HG03135 (cell line): ENCODE results near the gene HOXA3.

Experiments
- ATAC-seq: cut with Tn5 transposase; IDR thresholded peaks from one replicate; pipeline ENCODE4 v1.9.1; 2021; ENCODE audit warnings: mild to moderate bottlenecking, moderate library complexity; ENCODE audit not compliant: unreplicated experiment

HOXA3 gene

GRCh38 chr7:27179503-27180430 lies 27.4 kb upstream of the HOXA3 start:
- ATAC-seq: no peak

GRCh38 chr7:27179030-27179429 lies 26.6 kb upstream of the HOXA3 start:
- ATAC-seq: no peak

- ATAC-seq: no peak
Observed at GRCh38 chr7:27178366-27178765, 26.0 kb upstream of the HOXA3 start.

DNA sequence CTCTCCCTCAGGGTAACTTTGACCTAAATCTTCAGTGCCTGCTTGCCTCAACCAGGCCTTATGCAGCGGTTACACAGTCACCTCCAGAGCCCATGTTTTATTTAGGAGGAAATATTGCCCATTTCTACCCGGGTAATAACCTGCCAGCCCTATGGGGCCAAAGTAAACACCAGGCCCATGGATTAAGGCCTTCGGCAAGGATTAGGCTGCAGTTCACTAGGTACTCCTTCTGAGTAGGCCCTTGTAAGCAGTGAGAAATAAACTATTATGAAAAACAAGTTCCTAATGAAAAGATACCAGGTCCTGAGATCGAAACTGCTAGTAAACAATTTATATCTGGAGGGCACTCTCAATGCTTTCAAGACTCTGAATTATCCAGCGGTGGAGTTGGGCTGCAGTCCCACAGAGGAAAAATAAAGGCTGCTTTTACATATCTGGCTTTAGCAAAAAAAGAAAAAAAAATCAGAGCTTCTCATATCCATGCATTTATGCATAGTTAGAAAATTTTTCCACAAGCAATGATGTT lies 25.5 kb upstream of the HOXA3 start:
- no peak for ATAC-seq

DNA sequence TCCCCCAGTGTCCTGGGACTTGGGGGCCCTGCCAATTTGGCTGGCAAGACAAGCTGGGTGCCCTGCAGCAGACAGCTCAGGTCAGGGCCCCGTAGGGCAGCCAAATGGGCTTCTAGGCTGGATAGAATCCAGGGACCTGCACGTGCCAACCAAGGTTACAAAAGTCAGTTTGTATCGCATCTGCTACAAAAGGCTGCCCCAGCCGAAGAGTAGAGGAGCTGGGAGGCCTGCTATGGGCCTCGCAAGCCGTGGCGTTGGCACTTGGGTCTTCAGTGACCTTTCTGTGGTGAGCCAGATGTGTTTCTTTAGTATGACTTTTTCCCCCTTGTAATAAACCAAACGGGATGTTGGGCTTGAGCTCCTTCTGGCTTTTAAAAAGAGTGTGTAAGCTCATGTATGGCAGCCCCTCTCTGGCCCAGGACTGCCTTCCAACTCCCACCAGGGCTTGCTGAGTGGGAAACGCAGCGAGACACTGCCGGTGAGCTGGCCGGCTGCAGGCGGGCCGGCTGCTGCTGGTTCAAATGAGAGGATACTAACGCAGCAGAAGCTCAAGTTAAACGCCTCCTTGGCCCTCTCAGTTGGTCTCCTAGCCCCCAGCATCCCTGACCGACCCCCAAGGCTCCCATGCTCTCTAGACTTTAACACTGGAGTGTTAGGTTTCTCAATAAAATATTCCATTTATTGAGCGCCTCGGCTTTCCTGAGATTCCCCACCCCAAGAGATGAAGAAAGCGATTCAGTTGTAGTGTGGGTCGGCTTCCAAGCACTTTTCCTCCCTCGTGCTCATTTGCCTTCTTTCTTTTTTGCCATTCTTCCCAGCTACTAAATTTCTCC lies 24.8 kb upstream of the HOXA3 start:
- no peak for ATAC-seq

DNA sequence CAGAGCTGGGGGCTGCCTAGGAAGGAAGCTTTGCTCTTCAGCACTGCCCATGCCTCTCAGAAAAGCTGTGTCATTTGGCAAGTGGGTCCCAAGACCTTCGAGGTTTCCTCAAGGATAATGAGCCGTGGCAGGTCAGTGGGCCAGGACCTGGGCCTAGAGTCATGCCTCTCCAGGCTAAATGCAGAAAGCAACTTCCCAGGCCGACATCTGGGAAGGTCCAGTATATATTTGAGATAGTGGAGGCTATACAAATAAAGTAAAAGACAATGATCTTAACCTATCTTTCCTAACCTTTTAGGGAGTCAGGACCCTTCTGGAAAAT lies 24.1 kb upstream of the HOXA3 start:
- ATAC-seq: no peak

- no peak for ATAC-seq
Observed at GRCh38 chr7:27175626-27176523, 23.5 kb upstream of the HOXA3 start.

DNA sequence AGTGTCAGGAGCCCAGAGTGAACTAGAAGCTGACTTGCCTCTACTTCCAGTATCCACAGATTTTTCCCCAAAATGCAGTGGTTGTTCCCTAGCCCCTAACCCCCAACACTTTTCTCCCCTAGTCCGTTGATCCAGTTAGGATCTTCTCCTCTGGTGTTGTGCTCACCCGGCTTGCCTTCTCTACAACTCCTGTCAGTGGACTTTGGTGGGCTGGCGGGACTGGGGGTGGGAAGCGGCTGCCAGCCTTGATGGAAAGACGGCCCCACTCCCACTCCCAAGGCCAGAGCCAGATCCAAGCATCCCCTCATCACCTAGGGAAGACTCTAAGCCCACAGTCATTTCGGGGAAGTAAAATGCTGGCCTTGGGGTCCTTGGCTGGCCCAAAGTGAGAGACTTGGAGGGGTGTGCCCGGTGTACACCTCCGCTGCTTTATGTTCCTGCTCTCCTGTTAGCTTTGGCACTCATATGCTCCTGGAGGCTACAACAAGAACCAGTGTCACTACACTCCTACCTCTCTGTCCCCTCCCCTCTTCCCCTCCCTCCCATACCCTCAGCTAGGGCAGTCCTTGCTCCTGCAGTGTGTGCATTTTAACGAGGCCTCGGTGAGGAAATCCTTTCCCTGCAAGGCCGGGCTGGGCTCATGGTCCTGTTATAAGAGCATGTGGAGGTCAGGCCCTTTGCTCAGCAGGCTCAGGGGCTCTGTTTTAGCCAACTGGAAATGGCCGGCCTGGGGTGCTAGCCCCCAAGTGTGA lies 22.7 kb upstream of the HOXA3 start:
- no peak for ATAC-seq

- no peak for ATAC-seq
Observed at GRCh38 chr7:27173956-27174873, 21.8 kb upstream of the HOXA3 start, which contains the start of gene HOXA10. HOXA10 (minus strand) TSS chr7:27174320; CDS start chr7:27174306, 14 bp downstream.

DNA sequence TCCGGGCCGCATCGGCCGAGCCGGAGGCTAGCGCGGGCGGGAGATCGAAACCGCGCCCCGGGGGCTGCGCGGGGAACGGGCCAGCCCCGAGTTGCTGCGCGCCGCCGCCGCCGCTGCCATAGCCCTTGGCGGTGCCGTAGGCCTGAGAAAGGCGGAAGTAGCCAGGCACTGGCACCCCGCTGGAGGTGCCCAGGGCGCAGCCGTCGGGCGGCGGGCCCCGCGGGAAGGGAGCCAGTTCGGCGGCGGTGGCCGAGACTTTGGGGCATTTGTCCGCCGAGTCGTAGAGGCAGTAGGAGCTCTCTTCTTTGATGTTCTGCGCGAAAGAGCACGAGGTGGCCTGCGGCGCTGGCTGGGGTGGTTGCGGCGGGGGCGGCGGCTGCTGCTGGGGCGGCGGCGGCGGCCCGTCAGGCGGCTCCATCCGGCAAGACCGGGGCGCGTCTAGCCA lies 21.1 kb upstream of the HOXA3 start:
- no peak for ATAC-seq

DNA sequence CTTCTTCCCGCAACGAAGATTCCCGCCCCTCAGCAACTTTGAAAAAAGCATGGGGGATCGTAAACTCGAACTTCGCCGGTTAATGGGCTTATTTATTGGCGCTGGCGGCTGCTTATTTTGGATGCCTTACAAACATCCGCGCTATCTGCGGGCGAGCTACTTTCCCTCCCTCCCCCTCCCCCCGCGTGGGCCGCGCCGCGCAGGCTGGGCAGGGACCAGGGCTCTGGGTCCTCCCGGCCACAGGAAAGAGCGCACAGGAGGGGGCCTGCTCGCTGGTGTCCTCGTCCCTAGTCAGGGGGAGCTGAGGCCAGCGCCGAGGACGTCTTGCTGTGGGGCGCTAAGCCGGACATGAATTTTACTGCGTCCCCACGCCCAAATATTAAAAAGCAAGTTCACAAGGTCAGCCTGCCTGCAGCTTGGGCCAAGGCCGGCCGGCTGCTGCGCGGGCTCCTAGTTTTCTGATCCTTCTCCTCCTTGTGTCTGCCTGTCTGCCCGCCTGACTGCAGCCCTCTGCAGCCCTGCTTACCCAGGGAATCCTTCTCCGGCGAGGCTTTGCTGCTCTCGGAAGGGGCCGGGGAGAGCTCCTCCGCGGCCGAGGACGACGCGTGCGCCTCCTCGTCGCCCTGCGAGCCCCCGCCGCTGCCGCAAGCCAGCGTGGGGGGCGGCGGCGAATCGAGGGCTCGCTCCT lies 20.6 kb upstream of the HOXA3 start:
- no peak for ATAC-seq

DNA sequence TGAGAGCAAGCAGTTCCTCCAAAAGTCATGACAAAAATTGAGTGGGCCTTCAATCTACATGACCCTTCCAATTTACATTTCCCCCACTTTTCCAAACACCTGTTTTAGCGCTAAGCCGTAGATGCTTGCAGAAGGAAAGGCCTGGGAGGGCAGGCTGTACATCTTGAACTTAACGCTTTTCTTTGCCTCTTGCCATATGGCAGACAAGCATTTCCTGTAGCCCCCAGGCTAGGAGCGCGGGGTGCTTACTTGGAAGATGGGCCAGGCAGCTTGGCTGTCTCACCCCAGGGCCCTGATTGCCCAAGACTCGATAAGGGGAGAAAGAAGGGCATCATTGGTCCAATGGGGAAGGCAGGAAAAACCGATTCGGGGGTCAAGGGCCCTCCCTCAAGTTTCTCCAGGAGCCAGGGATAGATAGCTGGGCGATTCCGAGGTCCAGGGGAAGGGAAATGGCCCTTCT lies 20.0 kb upstream of the HOXA3 start:
- ATAC-seq: no peak

DNA sequence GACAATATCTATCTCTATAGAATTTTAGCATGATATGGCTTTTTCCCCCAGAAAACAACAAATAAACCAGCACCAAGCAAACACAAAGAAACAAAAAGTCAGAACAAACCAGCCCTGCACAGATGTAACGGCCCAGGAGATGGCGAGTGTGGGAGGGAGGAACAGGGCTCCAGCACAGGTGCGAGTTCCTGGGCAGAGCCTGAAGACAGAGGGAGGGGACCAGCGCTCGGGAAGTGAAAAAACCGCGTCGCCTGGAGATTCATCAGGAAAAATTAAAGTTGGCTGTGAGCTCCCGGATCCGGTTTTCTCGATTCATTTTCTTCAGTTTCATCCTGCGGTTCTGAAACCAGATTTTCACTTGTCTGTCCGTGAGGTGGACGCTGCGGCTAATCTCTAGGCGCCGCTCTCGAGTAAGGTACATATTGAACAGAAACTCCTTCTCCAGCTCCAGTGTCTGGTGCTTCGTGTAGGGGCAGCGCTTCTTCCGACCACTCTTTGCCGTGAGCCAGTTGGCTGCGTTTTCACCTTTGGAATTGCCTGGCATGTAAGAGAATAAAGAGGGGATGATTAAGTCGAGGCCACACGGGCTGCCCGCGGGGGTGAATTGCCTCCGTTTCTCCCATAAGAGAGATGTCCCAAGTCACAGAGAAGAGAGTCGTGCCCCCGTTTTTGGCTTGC lies 19.4 kb upstream of the HOXA3 start:
- ATAC-seq: no peak

- no peak for ATAC-seq
Observed at GRCh38 chr7:27171325-27171636, 18.9 kb upstream of the HOXA3 start.

DNA sequence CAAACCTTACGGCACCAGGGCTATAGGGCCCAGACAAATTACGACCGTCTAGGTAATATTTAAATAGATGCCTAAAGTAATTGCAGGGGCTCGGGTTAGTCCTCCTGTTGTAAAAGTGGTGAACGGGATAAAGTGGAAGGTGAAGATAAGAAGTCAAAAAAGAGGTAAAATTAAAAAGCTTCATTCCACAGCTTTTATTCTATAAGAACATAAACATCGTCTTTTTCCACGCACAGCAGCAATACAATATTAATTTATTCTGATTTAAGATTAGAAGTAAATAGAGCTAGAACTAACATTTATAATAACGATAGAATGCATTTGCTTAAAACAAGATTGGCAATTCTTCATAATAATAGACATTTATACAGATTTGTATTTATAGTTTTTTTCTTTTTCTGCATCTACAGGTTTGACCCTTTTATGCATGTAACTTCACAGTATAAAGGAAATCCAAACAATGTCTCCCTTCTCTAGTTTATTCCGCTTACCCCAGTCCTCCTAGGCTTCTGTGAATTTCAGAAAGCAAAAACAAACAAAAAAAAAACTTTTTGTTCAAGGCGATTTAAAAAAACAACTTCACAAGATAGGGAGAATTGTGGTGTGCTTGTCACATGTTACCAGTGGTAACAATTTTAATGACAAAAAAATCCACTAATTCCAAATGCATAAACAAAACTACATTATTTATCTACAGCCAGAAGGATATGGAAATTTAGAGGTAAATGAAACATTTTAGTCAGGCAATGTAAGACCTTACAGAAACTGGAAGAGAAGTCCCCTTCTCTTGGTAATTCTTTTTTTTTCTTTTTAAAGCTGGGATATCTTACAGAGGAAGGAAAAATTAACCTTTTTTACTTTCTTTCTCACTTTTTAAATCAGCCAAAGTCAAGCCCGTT lies 18.3 kb upstream of the HOXA3 start:
- ATAC-seq: no peak

GRCh38 chr7:27169658-27170425 lies 17.5 kb upstream of the HOXA3 start:
- ATAC-seq: no peak
